Measurements from ENCODE around the gene ADAMTS13. TPM values are rescaled to one million over a fixed set of nuclear protein-coding genes. Genes with fewer than 3 reads are reported as not detected.

The ADAMTS13 gene
- total RNA-seq, 1 donor from 2014 or later = 2.5 TPM

GRCh38 chr9:133420392-133420827, 1.8 kb upstream of the ADAMTS13 start:
- intact Hi-C loops (cut with micrococcal nuclease) = no loop called here

- intact Hi-C loops (cut with micrococcal nuclease) = no loop called here
Measured at GRCh38 chr9:133423216-133423615, 1.0 kb downstream of the ADAMTS13 start.

- intact Hi-C loops (cut with micrococcal nuclease) = no loop called here
Measured at GRCh38 chr9:133424187-133424586, 2.0 kb downstream of the ADAMTS13 start.

- intact Hi-C loops (cut with micrococcal nuclease) = no loop called here
Measured at GRCh38 chr9:133425049-133425632, 3.0 kb downstream of the ADAMTS13 start.

- intact Hi-C loops (cut with micrococcal nuclease) = no loop called here
Measured at GRCh38 chr9:133426011-133426410, 3.8 kb downstream of the ADAMTS13 start.

- intact Hi-C loops (cut with micrococcal nuclease) = no loop called here
Measured at GRCh38 chr9:133427658-133428348, 5.6 kb downstream of the ADAMTS13 start.

GRCh38 chr9:133428617-133429101, 6.5 kb downstream of the ADAMTS13 start:
- intact Hi-C loops (cut with micrococcal nuclease) = no loop called here

- intact Hi-C loops (cut with micrococcal nuclease) = no loop called here
Measured at GRCh38 chr9:133429214-133429613, 7.0 kb downstream of the ADAMTS13 start.

- intact Hi-C loops (cut with micrococcal nuclease) = no loop called here
Measured at GRCh38 chr9:133429641-133430161, 7.5 kb downstream of the ADAMTS13 start.

- intact Hi-C loops (cut with micrococcal nuclease) = no loop called here
Measured at GRCh38 chr9:133430244-133430643, 8.1 kb downstream of the ADAMTS13 start.

- intact Hi-C loops (cut with micrococcal nuclease) = no loop called here
Measured at GRCh38 chr9:133433351-133433843, 11.2 kb downstream of the ADAMTS13 start.

- intact Hi-C loops (cut with micrococcal nuclease) = no loop called here
Measured at GRCh38 chr9:133436681-133437080, 14.5 kb downstream of the ADAMTS13 start.

GRCh38 chr9:133437753-133438531, 15.8 kb downstream of the ADAMTS13 start:
- intact Hi-C loops (cut with micrococcal nuclease) = no loop called here

- intact Hi-C loops (cut with micrococcal nuclease) = no loop called here
Measured at GRCh38 chr9:133439337-133439736, 17.2 kb downstream of the ADAMTS13 start.

GRCh38 chr9:133440874-133441273, 18.7 kb downstream of the ADAMTS13 start:
- intact Hi-C loops (cut with micrococcal nuclease) = no loop called here

GRCh38 chr9:133441571-133441970, 19.4 kb downstream of the ADAMTS13 start:
- intact Hi-C loops (cut with micrococcal nuclease) = no loop called here

GRCh38 chr9:133443248-133443647, 21.1 kb downstream of the ADAMTS13 start:
- intact Hi-C loops (cut with micrococcal nuclease) = no loop called here

GRCh38 chr9:133443982-133444381, 21.8 kb downstream of the ADAMTS13 start:
- intact Hi-C loops (cut with micrococcal nuclease) = no loop called here

GRCh38 chr9:133445293-133445969, 23.3 kb downstream of the ADAMTS13 start:
- intact Hi-C loops (cut with micrococcal nuclease) = no loop called here

- intact Hi-C loops (cut with micrococcal nuclease) = no loop called here
Measured at GRCh38 chr9:133448487-133448972, 26.4 kb downstream of the ADAMTS13 start.

- intact Hi-C loops (cut with micrococcal nuclease) = no loop called here
Measured at GRCh38 chr9:133449760-133450159, 27.6 kb downstream of the ADAMTS13 start.
